Muscle of leg (tissue), 11 donors: Measurements from ENCODE around the gene MPDZ. TPM values are rescaled to one million over a fixed set of nuclear protein-coding genes. Genes with fewer than 3 reads are reported as not detected.

Experiments used
- DNase-seq: peaks from one replicate; pipeline ENCODE4 v3.0.0; 2013
- H3K27ac ChIP-seq: one replicate; pipeline ENCODE4 v1.5.1; 2013; ENCODE audit warnings: mild to moderate bottlenecking, low read length, control low read depth
- H3K27me3 ChIP-seq: one replicate; pipeline ENCODE4 v1.6.1; 2013; ENCODE audit warnings: low read length; ENCODE audit not compliant: control insufficient read depth, insufficient read depth
- H3K36me3 ChIP-seq: one replicate; pipeline ENCODE4 v1.6.1; 2013; ENCODE audit warnings: low read length; ENCODE audit not compliant: control insufficient read depth, insufficient read depth
- H3K4me1 ChIP-seq: one replicate; pipeline ENCODE4 v1.6.1; 2013; ENCODE audit warnings: low read length; ENCODE audit not compliant: control insufficient read depth, insufficient read depth
- H3K4me3 ChIP-seq: one replicate; pipeline ENCODE4 v1.5.1; 2013; ENCODE audit warnings: low read length, control low read depth
- H3K9me3 ChIP-seq: replicated peaks from 2 replicates; pipeline ENCODE4 v1.6.1; 2013; ENCODE audit warnings: low read depth, low read length; ENCODE audit not compliant: control insufficient read depth
- WGBS: methylation state at CpG from one replicate; pipeline ENCODE4 v1.1.5; 2013; ENCODE audit warnings: missing lambda C conversion rate; ENCODE audit not compliant: insufficient coverage; 5-methylcytosine and 5-hydroxymethylcytosine counted together
- polyA plus RNA-seq, 8 donors: library from polyadenylated mRNA; unstranded; fragments of 120-200 nt; gene quantifications; one replicate each; pipeline versions ENCODE4 v1.2.1 to v1.2.3, GENCODE V29; 2013; ENCODE audit warnings: inconsistent platforms in 1 of 8, low replicate concordance in 1 of 8; ENCODE audit not compliant: insufficient read length in 8 of 8, insufficient read depth in 1 of 8
- total RNA-seq: library from RNA; stranded (reverse); fragments of 120-200 nt; gene quantifications from one replicate; pipeline ENCODE4 v1.2.4, GENCODE V29; 2013

The MPDZ gene
- total and polyA plus RNA-seq, 9 donors = 28.7 to 45.7 (median 36.7) TPM

DNA sequence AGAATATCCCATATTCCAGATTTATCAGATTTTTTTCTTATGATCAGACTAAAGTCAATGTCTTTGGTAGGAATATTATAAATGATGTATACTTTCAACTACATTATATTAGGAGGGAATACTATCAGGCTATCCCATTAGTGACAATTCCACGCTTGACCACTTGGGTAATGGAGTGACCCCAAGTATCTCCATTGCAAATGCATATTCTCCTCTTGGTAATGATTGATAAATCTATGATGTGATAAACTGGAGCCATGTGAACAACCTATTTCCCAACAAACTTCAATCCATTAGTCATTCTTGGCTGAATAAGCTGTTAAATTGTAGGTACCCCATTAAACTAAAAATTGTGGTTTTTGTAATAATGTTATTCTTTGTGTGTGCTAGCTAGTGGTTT lies 12.2 kb upstream of the MPDZ start:
- WGBS = no CpG with 5 or more reads among the region's 1 CpG
- H3K27ac ChIP-seq = no peak overlapping the region
- H3K36me3 ChIP-seq = no peaks in the 10 kb centered on the region
- DNase-seq = no peak
- H3K4me3 ChIP-seq = no peak overlapping the region
- peaks cover 2% of the 10 kb centered on the region for H3K9me3 ChIP-seq
- no peaks in the 10 kb centered on the region for H3K27me3 ChIP-seq
- no peaks in the 10 kb centered on the region for H3K4me1 ChIP-seq

- no peaks in the 10 kb centered on the region for H3K27me3 ChIP-seq
- no peaks in the 10 kb centered on the region for H3K4me1 ChIP-seq
- no peak for DNase-seq
- no peak overlapping the region for H3K27ac ChIP-seq
- no CpG with 5 or more reads among the region's 3 CpGs for WGBS
- H3K36me3 ChIP-seq = no peaks in the 10 kb centered on the region
- no peaks in the 10 kb centered on the region for H3K9me3 ChIP-seq
- no peak overlapping the region for H3K4me3 ChIP-seq
These were observed 4.5 kb upstream of the MPDZ start for GRCh38 chr9:13284011-13284410.

GRCh38 chr9:13282998-13283397 lies 3.5 kb upstream of the MPDZ start:
- Histone ChIP-seq H3K4me3 (no peak overlapping the region), H3K27ac (no peak overlapping the region), H3K27me3 (no peaks in the 10 kb centered on the region), H3K4me1 (peaks cover 3% of the 10 kb centered on the region), H3K36me3 (no peaks in the 10 kb centered on the region), H3K9me3 (no peaks in the 10 kb centered on the region)
- DNase-seq = no peak

- H3K27me3 ChIP-seq = no peaks in the 10 kb centered on the region
- no CpG with 5 or more reads among the region's 5 CpGs for WGBS
- no peak overlapping the region for H3K27ac ChIP-seq
- H3K9me3 ChIP-seq = no peaks in the 10 kb centered on the region
- no peak overlapping the region for H3K4me3 ChIP-seq
- DNase-seq = no peak
- no peaks in the 10 kb centered on the region for H3K36me3 ChIP-seq
- peaks cover 3% of the 10 kb centered on the region for H3K4me1 ChIP-seq
These were observed 2.0 kb upstream of the MPDZ start for GRCh38 chr9:13281356-13282016.

GRCh38 chr9:13278368-13279246 lies 885 bp downstream of the MPDZ start:
- WGBS = 0% methylated on average over 36 of the region's 67 CpGs
- Histone ChIP-seq H3K36me3 (no peaks in the 10 kb centered on the region), H3K4me1 (peaks cover 5% of the 10 kb centered on the region), H3K27me3 (no peaks in the 10 kb centered on the region), H3K27ac (peak overlapping the region; percentile 87), H3K4me3 (peak overlapping the region; percentile 77), H3K9me3 (no peaks in the 10 kb centered on the region)
- DNase-seq = peak; percentile 84

GRCh38 chr9:13278023-13278367 lies 1.5 kb downstream of the MPDZ start:
- DNase-seq = peak; percentile 49
- Histone ChIP-seq H3K27ac (peak overlapping the region; percentile 87), H3K27me3 (no peaks in the 10 kb centered on the region), H3K9me3 (no peaks in the 10 kb centered on the region), H3K4me3 (peak overlapping the region; percentile 77), H3K4me1 (peaks cover 5% of the 10 kb centered on the region), H3K36me3 (no peaks in the 10 kb centered on the region)
- 10% methylated on average over 7 of the region's 10 CpGs for WGBS

GRCh38 chr9:13274886-13275641 lies 4.4 kb downstream of the MPDZ start:
- Histone ChIP-seq H3K4me1 (peaks cover 5% of the 10 kb centered on the region), H3K27me3 (no peaks in the 10 kb centered on the region), H3K36me3 (no peaks in the 10 kb centered on the region), H3K4me3 (no peak overlapping the region), H3K9me3 (no peaks in the 10 kb centered on the region), H3K27ac (no peak overlapping the region)
- DNase-seq = peak; percentile 38
- no CpG with 5 or more reads among the region's 4 CpGs for WGBS

- H3K4me1 ChIP-seq = peaks cover 4% of the 10 kb centered on the region
- WGBS = no CpG with 5 or more reads among the region's 1 CpG
- no peaks in the 10 kb centered on the region for H3K27me3 ChIP-seq
- no peak overlapping the region for H3K4me3 ChIP-seq
- H3K27ac ChIP-seq = no peak overlapping the region
- DNase-seq = no peak
- H3K9me3 ChIP-seq = no peaks in the 10 kb centered on the region
- H3K36me3 ChIP-seq = no peaks in the 10 kb centered on the region
These were observed 8.8 kb downstream of the MPDZ start for GRCh38 chr9:13270734-13271133.

GRCh38 chr9:13269589-13270452 lies 9.7 kb downstream of the MPDZ start:
- H3K36me3 ChIP-seq = no peaks in the 10 kb centered on the region
- WGBS = no CpG with 5 or more reads among the region's 6 CpGs
- H3K27me3 ChIP-seq = no peaks in the 10 kb centered on the region
- no peak overlapping the region for H3K4me3 ChIP-seq
- no peaks in the 10 kb centered on the region for H3K9me3 ChIP-seq
- no peak for DNase-seq
- H3K27ac ChIP-seq = no peak overlapping the region
- H3K4me1 ChIP-seq = peaks cover 2% of the 10 kb centered on the region
